WTC11 (cell line): Measurements from ENCODE around the gene IP6K3.

Source experiments
- ATF2 ChIP-seq: sonication (generic); formaldehyde crosslinking; IDR thresholded peaks from 2 replicates; pipeline ENCODE4 v1.8.1; 2022; ENCODE audit warnings: low read depth, missing genetic modification reagents, borderline replicate concordance
- ATF3 ChIP-seq: sonication (generic); formaldehyde crosslinking; conservative IDR thresholded peaks from 2 replicates; pipeline ENCODE4 v1.8.1; 2022; ENCODE audit warnings: mild to moderate bottlenecking, missing genetic modification reagents
- CTCF ChIP-seq: fragments of 200-600 bp; IDR thresholded peaks from 2 replicates; pipeline ENCODE4 v1.8.0; 2022; ENCODE audit warnings: antibody characterized with exemption
- HMGXB4 ChIP-seq: sonication (generic); formaldehyde crosslinking; IDR thresholded peaks from 2 replicates; pipeline ENCODE4 v1.8.1; 2023; ENCODE audit warnings: mild to moderate bottlenecking, moderate library complexity, missing genetic modification reagents
- JUN ChIP-seq: sonication (generic); formaldehyde crosslinking; IDR thresholded peaks from 2 replicates; pipeline ENCODE4 v1.8.0; 2023; ENCODE audit warnings: mild to moderate bottlenecking, missing genetic modification reagents
- NR3C1 ChIP-seq: sonication (generic); formaldehyde crosslinking; conservative IDR thresholded peaks from 2 replicates; pipeline ENCODE4 v1.8.1; 2023; ENCODE audit warnings: low read depth, mild to moderate bottlenecking, missing genetic modification reagents
- PREB ChIP-seq: sonication (generic); formaldehyde crosslinking; IDR thresholded peaks from 2 replicates; pipeline ENCODE4 v1.8.1; 2022; ENCODE audit warnings: mild to moderate bottlenecking, missing genetic modification reagents, moderate library complexity, borderline replicate concordance
- TP53 ChIP-seq: sonication (generic); formaldehyde crosslinking; IDR thresholded peaks from 2 replicates; pipeline ENCODE4 v1.8.1; 2023; ENCODE audit warnings: mild to moderate bottlenecking, missing genetic modification reagents
- ZNF121 ChIP-seq: sonication (generic); formaldehyde crosslinking; IDR thresholded peaks from 2 replicates; pipeline ENCODE4 v1.8.0; 2023; ENCODE audit warnings: missing genetic modification reagents
- ZNF317 ChIP-seq: sonication (generic); formaldehyde crosslinking; IDR thresholded peaks from 2 replicates; pipeline ENCODE4 v1.8.1; 2023; ENCODE audit warnings: low read depth, mild to moderate bottlenecking, moderate library complexity, missing genetic modification reagents, borderline replicate concordance

- TF ChIP-seq CTCF (no peak), TP53 (CRISPR knock-in tag) (no peak), ATF3 (CRISPR knock-in tag) (no peak), HMGXB4 (CRISPR knock-in tag) (no peak), JUN (no peak), PREB (CRISPR knock-in tag) (no peak), NR3C1 (no peak), ZNF317 (CRISPR knock-in tag) (no peak), ATF2 (CRISPR knock-in tag) (no peak), ZNF121 (CRISPR knock-in tag) (no peak)
Measured at GRCh38 chr6:33751771-33752645, 5.3 kb upstream of the IP6K3 start.
